GM21528 (cell line): ENCODE measurements around the gene ZEB2.

Experiments
- ATAC-seq: cut with Tn5 transposase; IDR thresholded peaks from one replicate; pipeline ENCODE4 v1.9.1; 2021; ENCODE audit warnings: mild to moderate bottlenecking, moderate library complexity; ENCODE audit not compliant: unreplicated experiment, low FRiP score

Gene ZEB2

DNA sequence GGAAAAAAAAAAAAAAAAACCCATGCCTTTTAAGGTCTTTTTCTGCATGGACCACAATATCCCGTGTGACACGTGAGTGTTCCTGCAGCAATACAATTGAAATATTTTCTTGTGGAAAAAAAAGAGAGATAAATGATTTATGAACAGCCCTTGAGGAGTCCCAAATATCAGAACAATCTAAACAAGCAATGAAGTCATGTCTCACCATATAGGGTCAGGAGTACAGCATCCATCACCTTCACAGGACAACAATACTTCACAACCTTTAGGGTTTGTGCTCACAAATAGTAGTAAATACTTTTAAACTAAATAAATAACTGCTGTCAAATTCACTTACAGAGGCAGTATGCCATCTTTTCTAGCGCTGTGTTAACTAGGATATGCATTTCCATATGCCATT lies 87.9 kb downstream of the ZEB2 start:
- no peak for ATAC-seq

DNA sequence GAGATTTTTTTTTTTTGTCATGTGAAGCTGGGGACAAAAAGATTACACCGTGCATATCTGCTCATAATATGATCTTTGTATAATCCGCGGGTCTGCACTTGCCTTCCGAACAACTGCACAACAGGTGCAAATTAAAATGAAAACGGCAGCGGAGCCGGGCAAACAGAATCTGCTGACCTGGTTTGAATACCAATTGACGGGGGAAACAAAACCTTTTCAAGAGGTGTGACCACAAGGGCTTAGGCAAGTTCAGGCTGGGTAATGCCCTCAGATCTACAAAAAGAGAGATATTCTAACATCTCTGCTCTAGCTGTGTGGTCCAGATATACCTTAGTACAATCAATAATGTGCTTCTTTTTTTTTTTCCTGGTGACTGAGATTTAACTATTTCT lies 88.5 kb downstream of the ZEB2 start:
- no peak for ATAC-seq

- ATAC-seq, result peak; percentile 75
Observed at GRCh38 chr2:144430722-144431391, 89.1 kb downstream of the ZEB2 start.

GRCh38 chr2:144429396-144430112 lies 90.4 kb downstream of the ZEB2 start:
- ATAC-seq, result no peak

GRCh38 chr2:144426981-144427479 lies 92.9 kb downstream of the ZEB2 start:
- no peak for ATAC-seq

- ATAC-seq, result no peak
Observed at GRCh38 chr2:144426355-144426754, 93.6 kb downstream of the ZEB2 start.

- ATAC-seq, result no peak
Observed at GRCh38 chr2:144424559-144425240, 95.2 kb downstream of the ZEB2 start.

GRCh38 chr2:144421606-144422510 lies 98.1 kb downstream of the ZEB2 start:
- ATAC-seq, result no peak

GRCh38 chr2:144419218-144419617 lies 100.7 kb downstream of the ZEB2 start:
- ATAC-seq, result no peak

DNA sequence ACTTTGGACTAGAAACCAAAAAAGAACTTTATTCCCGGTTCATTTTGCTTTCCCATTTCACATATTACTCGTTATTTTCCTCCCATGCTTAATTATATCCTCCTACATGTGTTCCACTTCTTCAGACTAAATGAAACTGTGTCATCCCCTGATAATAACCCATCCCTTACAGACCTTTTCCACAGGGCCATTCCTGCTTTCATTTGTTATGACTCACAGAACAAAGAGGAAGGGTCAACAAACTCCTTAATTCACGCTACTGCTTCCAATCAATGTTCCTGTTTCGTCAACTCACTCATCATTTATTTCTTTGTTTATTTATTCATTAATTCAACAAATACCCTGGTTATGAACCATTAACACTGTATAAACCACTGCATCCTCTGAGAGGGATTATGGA lies 104.5 kb downstream of the ZEB2 start:
- ATAC-seq, result no peak

GRCh38 chr2:144414324-144414845 lies 105.5 kb downstream of the ZEB2 start:
- ATAC-seq, result no peak

GRCh38 chr2:144412709-144413108 lies 107.2 kb downstream of the ZEB2 start:
- ATAC-seq, result no peak

GRCh38 chr2:144411473-144411872 lies 108.4 kb downstream of the ZEB2 start:
- ATAC-seq, result no peak

GRCh38 chr2:144409241-144409640 lies 110.7 kb downstream of the ZEB2 start:
- no peak for ATAC-seq

DNA sequence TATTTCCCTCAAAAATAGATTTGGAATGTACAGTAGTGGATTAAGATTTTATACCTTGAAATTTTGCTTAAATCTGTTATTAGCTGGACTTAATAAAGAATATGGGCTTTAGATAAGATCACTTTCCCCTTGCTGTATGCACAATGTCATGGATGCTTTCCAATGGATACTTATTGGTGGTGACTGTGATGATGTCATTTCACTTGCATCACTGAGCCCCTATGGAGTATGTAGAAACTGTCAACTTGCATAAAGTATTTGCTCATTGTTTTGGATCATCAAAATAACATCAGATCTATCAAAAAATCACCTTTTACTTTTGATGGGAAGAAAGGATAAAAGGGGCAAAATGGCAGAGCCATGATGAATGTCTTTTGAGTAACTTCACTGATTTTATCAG lies 112.7 kb downstream of the ZEB2 start:
- ATAC-seq, result no peak

DNA sequence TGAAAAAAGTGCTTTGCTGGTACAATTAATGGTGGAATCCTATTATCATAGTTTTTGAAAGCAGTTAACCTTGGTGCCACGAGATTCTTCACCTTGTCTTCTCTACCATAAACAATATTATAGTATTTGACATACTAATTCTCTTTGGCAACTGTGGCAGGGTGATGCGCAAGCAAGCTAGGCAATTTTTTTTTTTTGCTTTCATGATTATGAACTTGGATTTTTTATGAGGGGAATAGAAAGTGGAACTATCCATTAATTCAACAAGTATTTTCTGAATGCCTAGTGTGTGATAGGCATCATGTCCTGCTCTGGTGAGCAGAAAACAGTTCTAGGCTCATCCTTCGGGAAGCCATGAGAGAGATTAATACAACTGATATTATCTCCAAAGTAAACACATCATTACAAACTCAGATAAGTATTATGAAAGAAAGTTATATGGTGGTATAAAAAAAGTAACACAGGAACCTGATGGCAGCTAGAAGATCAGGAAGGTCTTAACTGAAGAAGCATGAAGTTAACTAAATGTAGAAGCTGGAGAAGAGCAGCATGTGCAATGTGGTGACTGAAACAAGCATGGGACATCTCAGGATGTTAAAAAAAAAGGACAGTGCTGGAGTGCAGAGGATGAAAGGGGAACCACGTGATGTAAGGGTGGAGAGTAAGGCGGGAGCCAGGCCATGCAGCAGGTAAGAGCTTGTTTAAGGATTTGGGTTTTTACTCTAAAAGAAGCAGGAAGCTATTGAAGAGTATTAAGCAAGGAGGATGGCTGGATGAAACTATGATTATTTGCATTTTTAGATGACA lies 113.7 kb downstream of the ZEB2 start:
- no peak for ATAC-seq

DNA sequence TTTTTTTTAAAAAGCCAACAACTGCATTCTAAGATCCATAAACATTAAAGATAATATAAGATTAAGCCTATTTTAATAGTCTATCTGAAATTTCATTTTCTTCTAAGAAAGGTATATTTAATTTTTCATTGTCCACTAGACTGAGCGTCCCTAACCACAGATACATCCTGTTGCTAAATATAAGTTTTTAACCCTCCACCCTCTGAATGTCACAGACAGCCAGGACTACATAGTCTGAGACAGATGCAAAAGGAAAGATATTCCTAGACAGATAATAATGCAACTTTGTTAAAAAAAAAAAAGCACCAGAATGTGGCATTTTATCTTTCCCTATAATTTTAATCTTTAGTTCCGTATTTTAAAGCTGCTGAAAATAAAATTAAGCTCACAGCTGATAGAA lies 114.6 kb downstream of the ZEB2 start:
- no peak for ATAC-seq

DNA sequence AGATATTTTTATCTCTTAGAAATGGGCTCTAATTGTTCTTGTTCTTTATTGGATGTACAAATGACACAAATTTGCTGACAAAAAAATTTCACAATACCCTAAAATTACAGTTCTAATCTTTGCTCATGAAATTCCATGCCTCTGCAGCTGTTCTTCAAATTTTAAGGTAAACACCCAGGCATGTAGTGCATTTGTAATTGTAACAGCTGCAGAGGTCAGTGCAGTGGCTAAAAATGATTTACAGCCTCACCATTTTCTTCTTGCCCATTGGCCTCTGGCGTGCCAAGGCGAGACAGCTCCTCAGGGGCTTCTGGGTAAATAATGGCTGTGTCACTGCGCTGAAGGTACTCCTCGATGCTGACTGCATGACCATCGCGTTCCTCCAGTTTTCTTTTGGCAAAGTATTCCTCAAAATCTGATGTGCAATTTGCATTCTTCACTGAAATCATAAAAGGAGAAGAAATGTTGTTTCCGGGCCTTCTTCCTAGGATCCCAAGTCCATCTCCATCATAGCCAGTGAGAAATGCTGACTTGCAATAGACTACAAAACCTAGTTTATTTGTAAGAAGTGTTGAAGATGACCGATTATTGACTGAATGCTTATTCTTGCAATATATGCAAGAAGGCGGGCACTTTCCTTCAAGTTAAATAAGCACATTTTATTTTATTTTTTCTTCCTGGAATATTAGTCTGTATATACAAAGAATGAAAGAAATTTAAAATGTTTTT lies 115.2 kb downstream of the ZEB2 start:
- ATAC-seq, result no peak

- no peak for ATAC-seq
Observed at GRCh38 chr2:144403933-144404332, 116.0 kb downstream of the ZEB2 start.
